GM21423 (cell line): Measurements from ENCODE around the gene MED12L.

Experiments used
- ATAC-seq: cut with Tn5 transposase; IDR thresholded peaks from one replicate; pipeline ENCODE4 v1.9.1; 2021; ENCODE audit warnings: mild to moderate bottlenecking, moderate library complexity; ENCODE audit not compliant: unreplicated experiment

Gene MED12L

DNA sequence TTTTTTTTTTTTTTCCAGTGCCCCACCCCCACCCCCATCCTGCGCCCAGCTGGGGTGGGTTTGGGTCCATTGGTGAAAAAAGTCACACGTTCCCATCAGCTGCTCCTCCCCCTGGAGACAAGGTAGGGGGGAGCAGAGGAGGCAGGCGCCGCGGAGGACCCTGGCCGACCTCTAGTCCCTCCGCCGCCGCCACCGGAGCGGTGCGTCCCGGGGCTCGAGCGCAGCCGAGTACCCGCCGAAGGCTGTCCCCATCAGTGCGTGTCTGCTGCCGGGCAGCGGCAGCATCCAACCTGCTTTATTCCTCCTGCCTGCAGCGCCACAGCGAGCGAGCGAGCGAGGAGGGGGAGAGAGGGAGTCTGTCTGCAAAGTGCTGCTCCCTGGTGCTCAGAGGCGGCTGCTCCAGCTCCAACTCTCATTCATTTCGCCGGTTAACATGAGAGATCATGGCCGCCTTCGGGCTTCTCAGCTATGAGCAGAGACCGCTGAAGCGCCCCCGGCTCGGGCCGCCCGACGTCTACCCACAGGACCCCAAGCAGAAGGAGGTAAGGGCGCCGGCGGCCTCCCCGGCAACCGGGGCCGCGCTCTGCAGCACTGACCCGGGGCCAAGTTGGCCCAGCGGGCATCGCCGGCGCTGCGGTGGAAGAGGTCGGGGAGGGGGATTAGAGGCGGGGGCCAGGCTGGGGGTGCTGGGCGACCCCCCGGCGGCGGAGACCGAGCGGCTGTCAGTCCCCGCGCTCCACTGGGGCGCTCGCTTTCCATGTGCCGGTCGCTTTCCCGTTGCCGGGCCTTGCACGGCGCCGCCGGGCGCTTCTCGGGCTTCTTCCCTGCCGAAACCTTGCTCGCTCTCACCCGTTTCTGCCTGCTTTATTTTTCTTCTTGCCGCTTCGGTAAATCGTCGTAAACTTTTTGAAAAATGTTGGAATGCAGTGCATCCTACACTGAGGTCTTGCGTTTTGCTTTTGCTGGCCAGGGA, 1.3 kb downstream of the MED12L start:
- peak; percentile 71 for ATAC-seq

DNA sequence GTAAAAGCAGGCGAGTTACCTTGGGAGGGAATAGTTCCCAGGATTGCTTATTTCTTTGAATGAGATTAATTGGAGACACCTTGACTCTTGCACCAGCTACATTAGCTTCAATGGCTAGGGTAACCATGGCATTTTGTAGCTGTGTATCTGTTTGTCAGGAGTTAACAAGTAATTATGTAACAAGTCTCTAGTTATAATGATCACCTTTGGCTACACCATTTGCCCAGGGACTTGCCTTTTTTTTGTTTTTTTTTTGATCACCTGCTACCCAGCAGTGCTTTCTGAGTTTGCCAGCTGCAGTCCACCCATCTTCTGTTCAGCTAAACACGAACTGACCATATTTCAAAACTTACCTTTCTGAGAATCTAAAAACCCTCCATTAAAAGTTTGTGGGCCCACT, 2.2 kb downstream of the MED12L start:
- no peak for ATAC-seq

DNA sequence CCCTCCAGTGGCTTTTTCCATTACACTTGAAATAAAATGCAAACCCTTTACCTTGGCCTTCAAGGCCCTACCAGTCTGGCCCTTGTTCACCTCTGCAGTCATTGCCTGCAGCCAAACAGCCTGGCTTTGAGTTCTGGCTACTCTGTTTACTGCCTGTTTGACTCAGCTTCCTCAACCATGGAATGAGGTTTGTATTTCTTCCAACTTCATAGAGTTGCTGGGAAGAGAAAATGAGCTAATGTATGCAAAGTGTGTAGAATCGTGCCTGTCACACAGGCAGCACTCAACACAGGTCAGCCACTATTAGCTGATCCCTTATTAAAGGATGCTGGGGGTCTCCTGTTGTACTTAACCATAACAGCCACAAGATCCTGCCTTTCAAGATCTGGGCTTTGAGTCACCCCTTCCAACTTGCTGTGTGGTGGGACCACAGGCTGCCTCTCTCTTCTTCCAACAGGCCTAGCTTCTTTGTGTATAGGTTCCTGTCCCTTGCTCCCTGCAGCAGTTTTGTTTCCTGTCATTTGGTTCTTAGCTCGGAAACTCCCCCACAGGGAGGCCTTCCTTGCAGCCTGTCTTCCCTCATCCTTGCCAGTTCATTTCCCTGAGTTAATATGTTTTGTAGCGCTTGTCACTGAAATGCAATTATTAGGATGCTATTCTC, 6.4 kb downstream of the MED12L start:
- ATAC-seq: no peak

DNA sequence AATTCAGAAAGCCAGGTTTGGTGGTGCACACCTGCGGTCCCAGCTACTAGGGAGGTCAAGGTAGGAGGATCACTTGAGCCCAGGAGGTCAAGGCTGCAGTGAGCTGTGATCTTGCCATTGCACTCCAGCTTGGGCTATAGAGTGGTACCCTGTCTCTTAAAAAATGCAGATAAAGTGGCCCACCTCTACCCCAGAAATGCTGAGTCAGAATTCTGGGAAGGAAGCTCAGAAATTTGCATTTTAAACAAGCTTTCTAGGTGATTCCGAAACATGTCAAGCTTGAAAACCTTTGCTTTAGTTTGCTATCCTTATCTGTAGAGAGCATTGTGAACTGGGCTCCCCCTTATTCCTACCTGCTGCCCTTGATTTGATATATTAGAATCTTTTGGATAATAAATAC, 7.7 kb downstream of the MED12L start:
- no peak for ATAC-seq

DNA sequence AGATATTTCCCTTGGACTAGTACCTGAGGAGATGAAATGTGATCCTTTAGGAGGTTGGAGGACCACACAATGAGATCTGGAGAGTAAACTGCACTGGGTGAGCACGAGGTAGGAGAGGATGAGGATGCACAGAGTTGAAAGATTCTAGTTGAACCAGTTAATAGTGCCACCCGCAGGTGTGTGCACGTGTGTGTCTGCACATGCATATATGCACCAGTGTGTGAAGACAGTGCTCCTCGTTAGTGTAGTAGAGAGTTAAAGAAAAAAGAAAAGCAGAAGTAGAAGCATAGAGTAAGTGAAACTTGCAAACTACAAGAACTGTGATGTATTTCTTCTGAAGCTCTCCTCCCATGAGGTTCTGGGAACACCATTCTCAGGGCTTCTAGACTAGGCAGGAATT, 8.4 kb downstream of the MED12L start:
- no peak for ATAC-seq

DNA sequence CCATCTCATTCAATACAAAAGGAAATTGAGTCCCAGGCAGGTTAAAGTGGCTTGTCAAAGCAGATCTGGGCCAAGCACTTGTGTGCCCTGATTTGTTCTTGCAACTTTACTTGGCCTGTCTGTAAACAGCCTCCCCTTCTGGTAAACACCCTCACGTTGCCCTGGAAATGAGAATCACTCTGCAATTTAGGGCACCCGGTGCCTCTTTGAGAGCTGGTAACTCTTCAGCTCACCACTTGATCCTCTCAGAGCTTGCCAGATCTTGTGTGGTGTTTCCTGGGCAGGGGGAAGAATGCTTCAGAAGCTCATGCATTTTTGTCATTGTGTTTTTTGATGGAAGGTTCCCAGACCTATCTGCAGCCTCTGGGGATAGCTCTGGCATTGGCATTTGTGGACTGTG, 11.3 kb downstream of the MED12L start:
- ATAC-seq: no peak

DNA sequence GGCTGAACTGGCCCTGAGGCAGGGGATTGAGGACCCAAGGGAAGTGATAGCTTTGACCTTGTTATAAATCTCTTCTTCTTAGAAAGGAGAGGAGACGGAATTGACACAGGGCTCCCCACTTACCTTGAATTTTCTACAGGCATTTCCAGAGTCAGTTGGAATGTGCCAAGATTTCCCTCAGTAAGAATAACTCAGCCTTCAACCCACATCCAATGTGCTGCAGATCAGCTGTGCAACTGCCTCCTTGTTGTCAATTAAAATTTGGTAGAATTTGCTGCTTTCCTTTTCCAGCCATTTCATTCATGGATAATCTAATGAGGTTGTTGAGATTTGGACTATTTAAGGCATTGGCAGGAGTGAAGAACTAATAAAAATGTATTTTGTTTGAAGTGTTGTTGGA, 14.6 kb downstream of the MED12L start:
- no peak for ATAC-seq

DNA sequence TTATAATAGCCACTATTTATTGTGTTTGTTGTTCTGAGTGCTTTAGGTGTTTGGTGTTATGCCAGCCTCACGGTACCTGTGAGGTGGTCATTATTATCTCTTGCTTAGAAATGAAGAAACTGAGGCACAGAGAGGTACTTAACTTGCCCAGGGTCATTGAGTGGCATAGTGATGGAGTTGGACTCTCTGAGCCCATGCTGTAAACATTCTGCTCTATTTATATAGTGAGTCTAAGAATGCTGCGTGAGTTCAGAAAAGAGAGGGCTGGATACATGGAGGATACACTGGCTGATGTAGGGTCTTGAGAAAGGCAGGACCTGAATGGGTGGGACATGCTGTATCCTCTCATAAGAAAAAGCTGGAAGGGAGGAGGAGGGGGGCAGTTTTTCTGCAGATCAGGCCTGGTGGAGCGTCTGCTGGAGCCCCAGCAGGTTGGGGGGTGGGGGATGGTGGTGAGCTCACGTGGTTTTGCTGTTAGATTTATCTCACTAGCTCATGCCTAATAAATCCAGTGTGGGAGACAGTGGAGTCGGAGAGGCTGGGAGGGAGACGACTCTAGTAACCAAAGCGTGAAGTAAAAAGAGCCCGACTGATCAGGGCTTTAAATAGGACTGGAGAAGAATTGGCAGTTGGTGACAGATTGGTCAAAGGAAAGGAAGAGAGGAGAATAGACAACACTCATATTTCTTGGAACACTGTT, 16.0 kb downstream of the MED12L start:
- no peak for ATAC-seq

DNA sequence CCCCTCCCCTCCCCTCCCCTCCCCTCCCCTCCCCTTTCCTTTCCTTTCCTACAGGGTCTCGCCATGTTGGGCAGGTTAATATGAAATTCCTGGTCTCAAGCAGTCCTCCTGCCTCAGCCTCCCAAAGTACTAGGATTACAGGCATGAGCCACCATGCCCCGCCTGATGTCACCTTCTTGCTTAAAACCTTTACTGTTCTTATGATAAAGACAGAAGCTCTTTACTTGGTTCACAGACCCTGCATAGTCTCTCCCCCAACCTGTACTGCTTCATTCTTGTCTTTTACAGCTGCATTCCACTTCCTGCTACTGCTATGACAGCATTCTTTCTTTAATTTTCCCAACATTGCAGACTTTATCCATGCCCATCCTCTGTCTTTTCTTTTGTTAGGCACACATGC, 20.8 kb downstream of the MED12L start:
- ATAC-seq: no peak

DNA sequence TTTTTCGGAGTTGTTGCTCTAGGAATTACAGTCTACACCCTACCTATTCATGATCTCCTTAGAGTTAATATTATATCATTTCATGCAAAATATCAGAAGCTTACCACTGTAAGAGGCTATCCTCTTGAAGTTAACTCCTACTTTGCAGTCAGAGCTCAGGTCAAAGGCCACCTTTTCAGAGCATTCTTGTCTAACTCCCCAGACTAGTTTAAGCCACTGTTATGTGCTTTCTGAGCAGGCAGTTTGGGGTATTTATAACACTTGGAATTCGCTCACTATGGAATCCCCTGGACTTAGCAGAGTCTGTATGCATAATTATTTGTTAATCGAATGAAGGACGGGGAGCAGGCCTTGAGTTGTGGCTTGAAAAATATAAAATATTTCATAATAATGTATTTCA, 21.7 kb downstream of the MED12L start:
- no peak for ATAC-seq

DNA sequence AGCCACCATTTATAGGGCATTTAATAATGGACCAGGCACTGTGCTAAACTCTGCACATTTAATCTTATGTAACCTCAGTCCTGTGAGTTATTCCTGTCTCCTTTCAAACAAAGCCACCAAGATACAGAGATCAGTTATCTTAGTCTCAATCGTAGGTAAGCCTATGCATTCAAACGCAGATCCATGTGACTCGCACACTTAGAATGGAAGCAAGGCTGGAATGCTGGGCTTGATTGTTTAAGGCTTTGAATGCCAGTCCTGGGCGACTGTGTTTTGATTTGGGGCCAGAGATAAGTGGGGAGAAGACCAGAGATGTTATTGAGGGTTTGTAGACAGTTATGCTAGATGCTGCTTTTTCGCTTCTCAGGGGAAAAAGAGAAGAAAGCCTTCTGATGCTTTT, 22.2 kb downstream of the MED12L start:
- no peak for ATAC-seq

DNA sequence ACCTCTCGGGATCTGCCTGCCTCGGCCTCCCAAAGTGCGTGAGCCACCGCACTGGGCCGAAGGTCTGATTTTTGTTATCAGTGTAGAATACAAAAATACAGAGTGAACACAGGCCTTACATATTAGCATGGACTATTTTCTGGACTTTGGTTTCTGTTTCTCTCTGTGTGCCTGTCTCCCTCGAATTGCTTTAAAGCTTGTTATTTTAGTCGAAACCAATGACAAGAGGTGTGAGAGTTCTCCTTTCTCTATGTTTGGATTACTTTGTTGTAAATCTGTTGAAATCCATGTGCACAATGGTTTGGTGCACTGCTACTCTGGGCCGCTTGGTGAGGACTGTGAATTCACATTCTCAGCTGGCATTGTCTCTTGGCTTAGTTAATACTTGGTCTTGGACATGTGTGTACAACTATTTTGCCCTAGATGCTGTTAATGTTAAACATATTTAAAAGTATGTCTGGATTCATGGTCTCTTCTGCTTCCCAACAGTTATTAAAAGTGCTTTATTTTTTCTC, 23.9 kb downstream of the MED12L start:
- no peak for ATAC-seq

DNA sequence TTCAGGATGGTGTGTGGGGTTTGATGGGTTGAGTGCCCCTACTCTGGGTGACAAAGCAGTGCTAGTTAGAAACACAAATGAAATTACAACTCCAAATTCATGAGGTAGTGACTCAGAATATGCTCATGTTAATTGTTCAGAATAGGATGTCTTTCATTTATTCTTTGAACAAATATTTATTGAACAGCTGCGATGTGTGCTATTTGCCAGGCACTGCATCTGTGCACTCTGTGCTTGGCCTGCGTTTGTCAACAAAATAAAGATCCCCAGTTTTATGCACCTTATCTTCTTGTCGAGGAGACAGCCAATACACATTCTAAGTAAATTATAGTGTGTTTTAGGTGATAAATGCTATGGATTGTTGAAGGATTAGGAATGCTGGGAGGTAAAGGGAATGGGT, 27.3 kb downstream of the MED12L start:
- ATAC-seq: no peak

DNA sequence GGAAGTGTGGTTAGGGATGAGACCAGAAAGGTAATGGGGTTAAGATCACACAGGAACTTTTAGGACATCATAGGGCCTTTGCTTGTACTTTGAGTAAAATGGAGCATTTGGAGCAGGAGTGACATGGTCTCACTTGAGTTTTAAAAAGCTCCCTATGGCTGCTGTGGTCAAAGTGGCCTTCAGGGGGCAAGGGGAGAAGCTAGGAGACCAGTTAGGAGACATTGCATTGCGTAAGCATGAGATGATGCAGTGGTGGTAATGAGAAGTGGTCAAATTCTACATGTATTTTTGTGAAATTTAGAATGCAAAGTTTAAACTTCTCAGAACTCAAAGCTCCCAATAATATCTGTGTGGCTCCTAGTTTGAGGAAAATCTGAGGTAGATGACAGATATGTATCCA, 27.9 kb downstream of the MED12L start:
- no peak for ATAC-seq

DNA sequence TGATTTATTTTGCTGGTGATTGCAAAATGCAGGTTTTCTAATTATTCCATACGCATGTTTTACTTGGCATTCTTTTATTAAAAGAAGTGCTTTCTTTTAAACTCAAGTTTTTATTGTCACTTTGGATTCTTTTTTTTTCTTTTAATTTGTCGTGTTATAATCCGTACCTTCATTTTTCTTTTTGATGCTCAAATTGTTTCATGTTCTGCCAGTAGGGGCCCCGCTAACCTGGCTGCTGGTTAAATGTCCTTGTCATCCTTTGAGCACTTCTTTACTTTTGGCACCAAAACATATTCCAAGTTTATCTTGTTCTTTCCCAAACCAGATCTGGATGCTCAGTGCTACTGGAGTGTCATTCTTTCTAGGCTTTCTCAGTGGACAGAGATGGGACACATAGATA, 31.6 kb downstream of the MED12L start:
- ATAC-seq: no peak

DNA sequence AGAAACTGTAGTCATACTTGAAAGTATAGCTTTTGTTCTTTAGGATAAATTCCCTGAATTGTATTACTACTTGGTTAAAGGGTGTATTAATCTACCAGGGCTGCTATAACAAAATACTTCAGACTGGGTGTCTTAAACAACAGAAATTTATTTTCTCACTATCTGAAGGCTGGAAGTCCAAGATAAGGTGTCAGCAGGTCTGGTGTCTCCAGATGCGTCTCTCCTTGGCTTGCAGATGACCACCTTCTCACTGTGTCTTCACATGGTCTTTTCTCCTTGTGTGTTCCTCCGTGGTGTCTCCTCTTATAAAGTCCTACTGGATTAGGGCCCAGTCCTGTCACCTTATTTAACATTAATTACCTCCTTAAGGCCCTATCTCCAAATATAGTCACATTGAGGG, 33.7 kb downstream of the MED12L start:
- no peak for ATAC-seq

DNA sequence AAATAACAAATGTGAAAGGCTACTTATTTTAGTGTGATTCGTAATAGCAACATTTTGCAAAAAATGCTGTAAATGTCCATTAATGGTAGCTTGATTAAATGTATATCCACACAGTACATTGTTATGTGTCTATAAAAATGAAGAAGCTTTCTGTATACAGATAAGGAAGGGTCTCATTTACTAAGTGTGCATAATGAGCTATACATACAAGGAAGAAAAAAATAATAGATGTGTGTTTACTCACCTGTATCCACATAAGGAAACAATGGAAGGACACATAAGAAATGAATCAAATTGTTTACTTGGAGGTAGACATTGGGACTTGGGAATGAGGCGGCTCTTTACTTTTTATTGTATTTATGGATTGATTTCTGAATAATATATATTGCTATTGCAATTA, 34.9 kb downstream of the MED12L start:
- ATAC-seq: no peak

DNA sequence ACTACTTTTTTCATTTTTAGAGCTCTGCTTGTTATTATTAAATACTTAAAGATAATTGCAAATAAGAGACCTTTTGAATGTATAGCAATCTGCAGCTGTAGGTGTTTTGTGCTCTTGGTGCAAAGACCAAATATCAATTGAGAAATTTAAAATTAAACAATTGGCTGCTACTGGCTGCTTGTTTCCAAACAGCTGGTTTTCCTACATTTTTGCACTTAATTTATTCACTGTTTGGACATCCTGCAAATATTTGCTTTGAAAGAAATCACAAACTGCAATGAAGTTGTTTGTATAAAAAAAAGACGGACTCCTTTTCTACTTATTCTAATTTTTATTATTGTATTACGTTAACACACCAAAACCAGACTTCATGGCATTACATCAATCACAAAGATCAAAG, 35.6 kb downstream of the MED12L start:
- no peak for ATAC-seq

DNA sequence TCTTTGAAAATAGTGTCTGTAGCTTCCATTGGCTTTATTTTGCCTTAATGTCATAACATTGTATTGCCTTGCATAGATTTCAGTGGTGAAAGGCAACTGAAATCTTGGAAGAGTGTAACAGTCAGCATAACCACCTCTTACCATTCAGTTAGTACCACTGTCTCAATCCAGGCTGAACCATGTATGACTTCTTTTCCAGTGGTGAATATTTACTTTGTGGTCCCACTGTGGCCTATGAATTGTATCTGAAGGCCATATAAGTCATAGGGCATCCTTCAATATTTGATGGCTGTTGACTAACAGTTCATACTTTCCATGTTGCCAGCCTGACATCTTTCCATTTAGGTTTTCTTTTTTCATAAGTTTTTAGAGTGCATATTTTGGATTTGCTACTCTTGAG, 38.4 kb downstream of the MED12L start:
- no peak for ATAC-seq

DNA sequence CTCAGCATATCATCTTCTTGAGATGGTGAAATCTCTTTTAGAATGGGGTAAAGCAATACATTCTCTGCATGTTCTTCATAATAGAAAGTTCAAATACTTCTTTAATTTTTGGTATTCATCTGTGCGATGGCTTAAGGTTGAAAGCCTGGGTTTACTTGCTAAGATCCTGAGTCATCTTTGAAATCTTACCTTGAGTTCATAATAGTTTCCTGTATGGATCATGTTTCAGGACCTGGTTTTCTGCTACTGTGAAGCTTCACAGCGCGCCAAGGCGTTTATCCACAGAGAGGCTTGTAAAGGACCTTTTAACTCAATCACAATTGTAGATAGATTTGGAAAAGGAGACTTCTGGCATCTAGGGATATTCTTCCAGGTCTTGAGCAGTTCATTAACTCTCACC, 39.0 kb downstream of the MED12L start:
- no peak for ATAC-seq

DNA sequence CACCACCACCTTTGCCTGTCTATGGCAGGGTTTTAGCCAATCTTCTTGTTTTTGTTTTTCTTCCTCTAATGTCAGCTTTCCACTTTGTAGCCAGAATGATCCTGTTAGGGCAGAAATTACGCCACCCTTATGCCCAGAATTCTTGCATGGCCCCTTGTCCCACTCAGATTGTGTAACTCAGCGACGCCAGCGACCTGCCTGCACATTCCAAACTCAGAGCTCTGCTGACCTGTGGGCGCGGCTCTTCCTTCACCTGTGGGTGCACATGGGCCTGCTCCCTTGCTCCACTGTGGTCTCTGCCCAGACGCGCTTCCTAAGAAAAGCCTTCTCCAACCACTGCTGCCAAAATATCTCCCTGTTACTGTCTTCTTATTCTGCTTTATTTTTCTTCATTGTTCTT, 45.0 kb downstream of the MED12L start:
- no peak for ATAC-seq

DNA sequence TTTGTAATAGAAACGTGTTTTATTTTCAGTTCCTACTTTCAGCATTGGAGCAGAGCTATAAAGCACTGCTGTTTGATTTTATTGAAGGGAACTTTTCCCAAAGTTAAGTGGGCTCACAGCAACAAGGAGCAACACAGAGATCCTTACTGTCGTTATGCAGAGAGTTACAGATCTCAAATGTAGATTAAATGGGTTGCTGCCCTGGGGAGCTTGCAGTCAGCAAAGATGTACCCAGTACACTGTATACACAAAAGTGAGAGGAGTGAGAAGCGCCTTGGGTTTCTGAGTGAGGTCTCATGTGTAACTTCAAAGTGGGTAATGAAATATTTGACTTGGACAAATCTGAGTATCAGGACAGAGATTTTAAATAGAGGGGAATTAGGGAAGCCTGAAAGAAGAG, 47.7 kb downstream of the MED12L start:
- ATAC-seq: no peak
